GM21367 (cell line): ENCODE measurements around the gene DAO.
"Not testable (repeated sequence)": the region's sequence is repeated elsewhere in the genome, so short reads cannot be mapped to it uniquely, and the experiment has no call there.

Experiments used
- ATAC-seq: cut with Tn5 transposase; IDR thresholded peaks from one replicate; pipeline ENCODE4 v1.9.1; 2021; ENCODE audit not compliant: unreplicated experiment

DAO gene

GRCh38 chr12:108849660-108850059 is 30.2 kb upstream of the DAO start:
- ATAC-seq, result no peak

DNA sequence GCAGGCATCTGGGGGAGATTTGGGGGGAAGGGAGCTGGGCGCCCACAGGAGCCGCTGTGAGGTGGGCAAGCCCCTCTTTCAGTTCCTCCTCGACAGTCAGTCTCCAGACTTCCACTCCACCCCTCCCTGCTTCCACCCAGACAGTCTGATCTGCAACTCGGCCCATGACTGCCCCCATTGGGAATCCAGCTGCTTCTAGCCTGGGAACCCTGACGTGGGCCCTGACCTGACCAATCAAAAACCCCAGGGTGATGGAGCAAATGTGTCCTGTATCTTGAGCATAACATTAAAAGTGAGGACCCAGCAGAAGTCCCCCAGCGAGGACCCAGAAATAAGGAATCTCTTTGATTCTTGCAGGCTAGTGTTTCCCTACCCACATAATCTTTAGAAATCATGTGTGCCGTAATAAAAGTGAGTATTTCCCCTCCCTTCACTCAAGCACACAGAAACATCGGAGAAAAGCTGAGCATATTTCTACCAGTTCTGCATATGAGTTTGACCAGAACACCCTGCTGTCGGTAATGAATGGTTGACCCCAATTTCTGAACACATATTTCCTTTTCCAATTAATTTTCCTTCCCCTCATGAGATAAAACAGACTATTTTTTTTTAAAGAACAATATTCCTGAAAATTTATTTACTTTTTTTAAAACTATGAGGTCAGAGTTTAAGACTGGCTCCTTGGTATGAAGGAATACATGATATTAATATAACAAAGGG is 28.9 kb upstream of the DAO start:
- no peak for ATAC-seq

GRCh38 chr12:108852674-108853309 is 27.1 kb upstream of the DAO start:
- ATAC-seq, result no peak

- no peak for ATAC-seq
These were observed 26.5 kb upstream of the DAO start for GRCh38 chr12:108853426-108853825.

- ATAC-seq, result no peak
These were observed 25.9 kb upstream of the DAO start for GRCh38 chr12:108853981-108854446.

GRCh38 chr12:108854451-108855283 is 25.2 kb upstream of the DAO start:
- no peak for ATAC-seq

GRCh38 chr12:108855284-108856169 is 24.4 kb upstream of the DAO start:
- ATAC-seq, result no peak

- ATAC-seq, result no peak
These were observed 23.8 kb upstream of the DAO start for GRCh38 chr12:108856170-108856427.

GRCh38 chr12:108856428-108857157 is 23.3 kb upstream of the DAO start:
- ATAC-seq, result peak; percentile 21

- ATAC-seq, result no peak
These were observed 22.8 kb upstream of the DAO start for GRCh38 chr12:108857158-108857407.

GRCh38 chr12:108858311-108859074 is 21.4 kb upstream of the DAO start:
- ATAC-seq, result no peak

- ATAC-seq, result not testable (repeated sequence)
These were observed 20.6 kb upstream of the DAO start for GRCh38 chr12:108859141-108859922.

DNA sequence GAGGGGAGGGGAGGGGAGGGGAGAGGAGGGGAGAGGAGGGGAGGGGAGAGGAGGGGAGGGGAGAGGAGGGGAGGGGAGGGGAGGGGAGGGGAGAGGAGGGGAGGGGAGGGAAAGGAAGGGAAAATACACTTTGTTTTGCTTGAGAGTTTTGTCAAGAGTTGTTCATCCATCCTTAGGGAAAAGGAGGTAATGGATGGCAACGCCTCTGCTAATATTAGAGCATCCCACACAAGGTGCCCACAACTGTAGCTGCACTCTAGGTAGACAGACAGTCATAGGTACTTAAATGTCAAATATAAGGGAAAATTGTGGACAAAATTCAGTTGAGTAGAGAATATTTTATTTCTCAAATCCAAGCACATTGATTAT is 20.0 kb upstream of the DAO start:
- no peak for ATAC-seq

GRCh38 chr12:108860443-108860842 is 19.4 kb upstream of the DAO start:
- ATAC-seq, result no peak

DNA sequence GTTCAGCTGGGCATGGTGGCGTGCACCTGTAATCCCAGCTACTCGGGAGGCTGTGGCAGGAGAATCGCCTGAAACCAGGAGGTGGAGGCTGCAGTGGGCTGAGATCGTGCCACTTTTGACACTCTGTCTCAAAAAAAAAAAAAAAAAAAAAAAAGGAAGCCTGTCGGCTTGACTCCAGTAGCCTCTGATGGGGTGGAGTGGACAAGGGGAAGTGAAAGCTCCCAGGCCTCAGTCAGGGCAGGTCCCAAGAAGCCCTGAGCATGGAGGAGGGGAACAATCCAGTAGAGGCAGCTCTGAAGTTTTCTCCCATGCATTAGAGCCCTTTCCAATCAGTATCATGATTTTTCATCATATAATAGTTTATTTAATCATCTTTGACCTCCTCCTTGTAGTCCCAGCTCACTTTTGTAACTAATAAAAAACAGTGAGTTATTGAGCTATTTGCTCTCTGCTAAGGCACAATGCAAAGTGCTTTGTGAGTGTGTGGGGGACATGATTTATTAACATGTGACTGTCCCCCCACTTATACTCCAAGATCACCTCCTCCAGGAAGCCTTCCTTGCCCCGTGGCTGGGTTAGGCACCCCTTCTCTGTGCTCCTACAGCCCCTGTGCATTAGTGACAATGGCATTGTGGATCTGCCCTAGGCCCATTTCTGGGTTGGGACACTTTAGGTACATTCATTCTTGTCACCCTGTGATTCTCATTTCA is 17.9 kb upstream of the DAO start:
- no peak for ATAC-seq

DNA sequence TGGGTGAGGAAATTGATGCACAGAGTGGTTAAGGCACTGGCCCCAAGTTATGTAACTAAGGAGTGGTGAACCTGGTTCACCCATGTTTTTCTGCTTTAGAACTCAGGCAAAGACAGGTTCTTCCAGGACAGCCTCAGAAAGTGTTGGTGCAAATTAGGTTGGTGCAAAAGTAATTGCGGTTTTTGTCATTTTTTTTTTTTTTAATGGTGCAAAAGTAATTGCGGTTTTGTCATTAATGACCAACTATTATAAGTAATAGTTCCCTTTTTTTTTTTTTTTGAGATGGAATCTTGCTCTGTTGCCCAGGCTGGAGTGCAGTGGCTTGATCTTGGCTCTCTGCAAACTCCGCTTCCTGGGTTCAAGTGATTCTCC is 17.3 kb upstream of the DAO start:
- ATAC-seq, result no peak

GRCh38 chr12:108865169-108865568 is 14.7 kb upstream of the DAO start:
- no peak for ATAC-seq

DNA sequence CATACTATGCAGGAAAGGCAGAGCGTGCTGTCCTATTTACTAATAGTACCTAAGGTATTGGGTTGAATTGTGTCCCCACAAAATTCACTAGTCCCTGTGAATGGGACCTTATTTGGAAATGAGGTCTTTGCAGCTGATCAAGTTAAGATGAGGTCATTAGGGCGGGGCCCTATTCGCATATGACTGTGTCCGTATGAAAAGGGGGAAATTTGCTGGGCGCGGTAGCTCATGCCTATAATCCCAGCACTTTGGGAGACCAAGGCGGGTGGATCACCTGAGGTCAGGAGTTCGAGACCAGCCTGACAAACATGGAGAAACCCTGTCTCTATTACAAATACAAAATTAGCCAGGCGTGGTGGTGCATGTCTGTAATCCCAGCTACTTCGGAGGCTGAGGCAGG is 13.8 kb upstream of the DAO start:
- ATAC-seq, result not testable (repeated sequence)

DNA sequence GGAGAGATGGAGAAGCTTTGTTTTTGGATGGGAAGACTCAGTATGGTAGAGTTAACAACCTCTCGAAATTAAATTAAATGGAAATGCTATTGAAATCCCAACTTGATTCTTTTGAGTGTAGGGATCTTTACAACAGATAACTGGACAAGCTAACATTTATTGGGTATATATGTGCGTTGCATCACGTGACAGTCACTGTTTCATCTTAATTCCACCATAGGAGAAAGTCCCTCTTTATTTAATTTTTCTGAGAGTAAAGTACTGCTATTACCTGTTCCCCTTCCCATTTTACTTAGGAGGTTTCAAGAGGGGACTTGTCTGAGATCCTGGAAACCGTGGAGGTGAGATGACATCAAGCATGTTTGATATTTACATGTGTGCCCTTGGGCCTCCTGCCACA is 11.1 kb upstream of the DAO start:
- no peak for ATAC-seq
